Neural progenitor cell (in vitro differentiated cells): ENCODE results near the gene CDRT15L2.
"Not testable (repeated sequence)": the region's sequence is repeated elsewhere in the genome, so short reads cannot be mapped to it uniquely, and the experiment has no call there.

ENCODE experiments used
- CTCF ChIP-seq: fragments of 200-600 bp; sonication (generic); IDR thresholded peaks from 2 replicates; pipeline ENCODE4 v1.5.1; 2017; ENCODE audit warnings: antibody characterized with exemption, mild to moderate bottlenecking
- EZH2phosphoT487 ChIP-seq: fragments of 200-600 bp; sonication (generic); IDR thresholded peaks from 2 replicates; pipeline ENCODE4 v1.6.1; 2017; ENCODE audit warnings: antibody characterized with exemption

- not testable (repeated sequence) for TF ChIP-seq CTCF, EZH2phosphoT487
Observed at GRCh38 chr17:20532544-20533090, 46.9 kb upstream of the CDRT15L2 start.
